Measurements from ENCODE around the gene GMNC. TPM values are rescaled to one million over a fixed set of nuclear protein-coding genes. Genes with fewer than 3 reads are reported as not detected.
A peak's percentile ranks its signal among the peaks of the same experiment; 100 is the strongest.

GMNC gene
- total and polyA plus RNA-seq, 3 donors from 2014 or later, result 2.2 to 8.2 (median 2.3) TPM

- no peak overlapping the region for H3K4me3 ChIP-seq
- DNase-seq, result no peak
- H3K9me3 ChIP-seq, result no peaks in the 10 kb centered on the region
- H3K4me1 ChIP-seq, result no peaks in the 10 kb centered on the region
- H3K36me3 ChIP-seq (ENCODE audit: low read depth, missing control alignments), result no peaks in the 10 kb centered on the region
- WGBS, 2 donors, result 95 to 97% methylated on average over 4 of the region's 4 CpGs
- no peak overlapping the region for H3K27ac ChIP-seq
- H3K27me3 ChIP-seq, result no peaks in the 10 kb centered on the region
- no peak for TF ChIP-seq CTCF (IDR thresholded peaks at IDR 0.05)
- TF ChIP-seq POLR2A (IDR thresholded peaks at IDR 0.05), result no peak
- intact Hi-C loops (cut with DNase I; ENCODE audit: low total_unique reads), result no loop called here
Observed at GRCh38 chr3:190825386-190826016, 37.0 kb downstream of the GMNC start.

DNA sequence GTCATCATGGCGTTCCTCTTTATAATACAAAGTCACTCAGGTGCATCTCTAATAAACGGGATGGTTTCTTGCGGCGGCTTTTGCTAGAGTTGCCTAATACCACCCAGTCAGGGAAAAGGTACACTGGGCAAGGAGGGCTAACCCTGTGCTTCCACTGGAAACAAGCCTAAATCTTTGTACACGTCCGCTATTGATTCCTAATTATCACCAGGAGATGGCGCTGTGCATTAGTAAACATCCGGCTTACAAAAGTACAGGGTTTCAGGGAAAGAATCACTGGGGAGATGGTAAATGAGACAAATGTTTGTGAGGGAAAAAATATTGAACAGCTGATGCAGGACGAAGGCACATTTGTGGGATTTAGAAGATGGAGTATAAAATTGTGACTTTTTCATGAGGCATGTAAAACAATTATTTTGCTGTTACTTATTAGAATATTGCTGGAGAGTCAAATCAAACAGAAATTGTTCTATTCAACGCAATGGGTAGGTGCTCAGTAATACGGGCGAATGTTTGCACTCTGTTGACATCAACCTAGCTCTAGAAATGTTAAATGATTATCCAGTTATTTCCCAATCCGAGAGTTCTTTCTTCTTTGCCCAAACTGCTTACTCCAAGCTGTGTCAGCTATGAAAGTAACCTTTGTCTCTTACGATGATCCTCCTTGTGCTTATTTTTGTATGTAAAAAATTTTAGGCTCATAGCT lies 50.6 kb downstream of the GMNC start:
- H3K27ac ChIP-seq, result no peak overlapping the region
- H3K9me3 ChIP-seq, result no peaks in the 10 kb centered on the region
- WGBS, 2 donors, result 28 to 39% methylated on average over 14 of the region's 14 CpGs
- no peaks in the 10 kb centered on the region for H3K27me3 ChIP-seq
- intact Hi-C loops (cut with DNase I; ENCODE audit: low total_unique reads), result no loop called here
- TF ChIP-seq POLR2A (IDR thresholded peaks at IDR 0.05), result no peak
- TF ChIP-seq CTCF (IDR thresholded peaks at IDR 0.05), result peak; percentile 37 to 52 (median 51)
- DNase-seq, result peak; percentile 68
- peaks cover 4% of the 10 kb centered on the region for H3K4me1 ChIP-seq
- H3K36me3 ChIP-seq (ENCODE audit: low read depth, missing control alignments), result no peaks in the 10 kb centered on the region
- no peak overlapping the region for H3K4me3 ChIP-seq

GRCh38 chr3:190810957-190811356 lies 51.5 kb downstream of the GMNC start:
- Histone ChIP-seq H3K9me3 (no peaks in the 10 kb centered on the region), H3K36me3 (ENCODE audit: low read depth, missing control alignments) (no peaks in the 10 kb centered on the region), H3K4me3 (no peak overlapping the region), H3K27me3 (no peaks in the 10 kb centered on the region), H3K4me1 (peaks cover 4% of the 10 kb centered on the region), H3K27ac (no peak overlapping the region)
- DNase-seq, result no peak
- intact Hi-C loops (cut with DNase I; ENCODE audit: low total_unique reads), result no loop called here
- WGBS, 2 donors, result 80 to 95% methylated on average over 4 of the region's 4 CpGs
- no peak for TF ChIP-seq POLR2A (IDR thresholded peaks at IDR 0.05)
- no peak for TF ChIP-seq CTCF (IDR thresholded peaks at IDR 0.05)

- no peak overlapping the region for H3K4me3 ChIP-seq
- H3K27me3 ChIP-seq, result no peaks in the 10 kb centered on the region
- no peak overlapping the region for H3K27ac ChIP-seq
- no peak for DNase-seq
- H3K4me1 ChIP-seq, result peaks cover 4% of the 10 kb centered on the region
- TF ChIP-seq POLR2A (IDR thresholded peaks at IDR 0.05) (no peak), CTCF (IDR thresholded peaks at IDR 0.05) (no peak)
- H3K9me3 ChIP-seq, result no peaks in the 10 kb centered on the region
- intact Hi-C loops (cut with DNase I; ENCODE audit: low total_unique reads), result no loop called here
- 48 to 53% methylated on average over 2 of the region's 2 CpGs for WGBS, 2 donors
- no peaks in the 10 kb centered on the region for H3K36me3 ChIP-seq (ENCODE audit: low read depth, missing control alignments)
Observed at GRCh38 chr3:190809351-190809750, 53.1 kb downstream of the GMNC start.
